ENCODE results near the gene C20orf173. TPM values are rescaled to one million over a fixed set of nuclear protein-coding genes. Genes with fewer than 3 reads are reported as not detected.

Gene C20orf173
- total RNA-seq, 1 experiment from 2014 or later: not detected

DNA sequence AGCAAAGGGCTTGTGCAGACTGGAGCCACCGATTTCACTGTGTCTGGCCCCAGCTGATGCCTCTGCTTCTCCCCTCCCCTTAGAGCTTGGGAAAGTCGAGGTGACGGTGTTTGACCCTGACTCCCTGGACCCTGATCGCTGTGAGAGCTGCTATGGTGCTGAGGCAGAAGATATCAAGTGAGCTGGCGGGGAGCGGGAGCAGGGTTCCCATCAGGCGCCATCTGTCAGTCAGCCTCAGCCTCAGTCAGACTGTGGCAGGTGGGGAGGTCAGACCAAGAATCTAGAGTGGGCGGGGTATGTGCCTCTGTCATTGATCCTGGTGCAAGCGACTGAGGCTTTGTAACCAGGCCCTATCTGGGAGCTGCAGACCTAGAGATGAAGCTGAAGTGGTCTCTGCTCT, 17.9 kb upstream of the C20orf173 start:
- H3K36me3 ChIP-seq (ENCODE audit: control insufficient read depth in 1 of 2, insufficient read depth in 2 of 2, low read length in 2 of 2): peaks cover 28 to 33% of the 10 kb centered on the region in 2 experiments
- H3K4me3 ChIP-seq (replicated peaks in 1 of 2; ENCODE audit: low read depth in 1 of 2, low read length in 2 of 2): no peak overlapping the region
- H3K27me3 ChIP-seq (ENCODE audit: insufficient read depth, low read length): no peaks in the 10 kb centered on the region
- TF ChIP-seq EZH2phosphoT487 (IDR thresholded peaks at IDR 0.05; ENCODE audit: borderline replicate concordance): no peak
- no peak for TF ChIP-seq ELF1 (IDR thresholded peaks at IDR 0.05; ENCODE audit: borderline replicate concordance, low read depth)
- no peak for TF ChIP-seq YY1 (IDR thresholded peaks at IDR 0.05; ENCODE audit: extremely low read depth, insufficient replicate concordance, low read depth, low read length)
- no peak for TF ChIP-seq CEBPB (IDR thresholded peaks at IDR 0.05; ENCODE audit: low read depth)
- TF ChIP-seq EZH2 (IDR thresholded peaks at IDR 0.05): no peak
- no peak for TF ChIP-seq SIN3A (IDR thresholded peaks at IDR 0.05; ENCODE audit: low read depth)
- no peak for TF ChIP-seq SRF (IDR thresholded peaks at IDR 0.05; ENCODE audit: low read depth)
- TF ChIP-seq, protein P1, sequence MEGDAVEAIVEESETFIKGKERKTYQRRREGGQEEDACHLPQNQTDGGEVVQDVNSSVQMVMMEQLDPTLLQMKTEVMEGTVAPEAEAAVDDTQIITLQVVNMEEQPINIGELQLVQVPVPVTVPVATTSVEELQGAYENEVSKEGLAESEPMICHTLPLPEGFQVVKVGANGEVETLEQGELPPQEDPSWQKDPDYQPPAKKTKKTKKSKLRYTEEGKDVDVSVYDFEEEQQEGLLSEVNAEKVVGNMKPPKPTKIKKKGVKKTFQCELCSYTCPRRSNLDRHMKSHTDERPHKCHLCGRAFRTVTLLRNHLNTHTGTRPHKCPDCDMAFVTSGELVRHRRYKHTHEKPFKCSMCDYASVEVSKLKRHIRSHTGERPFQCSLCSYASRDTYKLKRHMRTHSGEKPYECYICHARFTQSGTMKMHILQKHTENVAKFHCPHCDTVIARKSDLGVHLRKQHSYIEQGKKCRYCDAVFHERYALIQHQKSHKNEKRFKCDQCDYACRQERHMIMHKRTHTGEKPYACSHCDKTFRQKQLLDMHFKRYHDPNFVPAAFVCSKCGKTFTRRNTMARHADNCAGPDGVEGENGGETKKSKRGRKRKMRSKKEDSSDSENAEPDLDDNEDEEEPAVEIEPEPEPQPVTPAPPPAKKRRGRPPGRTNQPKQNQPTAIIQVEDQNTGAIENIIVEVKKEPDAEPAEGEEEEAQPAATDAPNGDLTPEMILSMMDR (IDR thresholded peaks at IDR 0.05 in 2 of 3, conservative IDR thresholded peaks at IDR 0.05 in 1 of 3; ENCODE audit: borderline replicate concordance in 1 of 3, insufficient read depth in 1 of 3, low read depth in 2 of 3, low read length in 2 of 3): no peak
- TF ChIP-seq, protein P2, sequence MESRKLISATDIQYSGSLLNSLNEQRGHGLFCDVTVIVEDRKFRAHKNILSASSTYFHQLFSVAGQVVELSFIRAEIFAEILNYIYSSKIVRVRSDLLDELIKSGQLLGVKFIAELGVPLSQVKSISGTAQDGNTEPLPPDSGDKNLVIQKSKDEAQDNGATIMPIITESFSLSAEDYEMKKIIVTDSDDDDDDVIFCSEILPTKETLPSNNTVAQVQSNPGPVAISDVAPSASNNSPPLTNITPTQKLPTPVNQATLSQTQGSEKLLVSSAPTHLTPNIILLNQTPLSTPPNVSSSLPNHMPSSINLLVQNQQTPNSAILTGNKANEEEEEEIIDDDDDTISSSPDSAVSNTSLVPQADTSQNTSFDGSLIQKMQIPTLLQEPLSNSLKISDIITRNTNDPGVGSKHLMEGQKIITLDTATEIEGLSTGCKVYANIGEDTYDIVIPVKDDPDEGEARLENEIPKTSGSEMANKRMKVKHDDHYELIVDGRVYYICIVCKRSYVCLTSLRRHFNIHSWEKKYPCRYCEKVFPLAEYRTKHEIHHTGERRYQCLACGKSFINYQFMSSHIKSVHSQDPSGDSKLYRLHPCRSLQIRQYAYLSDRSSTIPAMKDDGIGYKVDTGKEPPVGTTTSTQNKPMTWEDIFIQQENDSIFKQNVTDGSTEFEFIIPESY (IDR thresholded peaks at IDR 0.05; ENCODE audit: extremely low read depth, insufficient replicate concordance, low read length): no peak
- no peak for TF ChIP-seq CBX3 (IDR thresholded peaks at IDR 0.05; ENCODE audit: low read depth)
- no peak for TF ChIP-seq ZNF274 (IDR thresholded peaks at IDR 0.05; ENCODE audit: low read depth, low read length)
- TF ChIP-seq, protein P3, sequence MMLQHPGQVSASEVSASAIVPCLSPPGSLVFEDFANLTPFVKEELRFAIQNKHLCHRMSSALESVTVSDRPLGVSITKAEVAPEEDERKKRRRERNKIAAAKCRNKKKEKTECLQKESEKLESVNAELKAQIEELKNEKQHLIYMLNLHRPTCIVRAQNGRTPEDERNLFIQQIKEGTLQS (IDR thresholded peaks at IDR 0.05): no peak
- TF ChIP-seq POLR2AphosphoS5 (IDR thresholded peaks at IDR 0.05; ENCODE audit: low read depth, low read length): no peak
- no peak for TF ChIP-seq TCF7L2 (IDR thresholded peaks at IDR 0.05; ENCODE audit: borderline replicate concordance, extremely low read depth, insufficient read depth, insufficient read length)
- TF ChIP-seq, protein P4, sequence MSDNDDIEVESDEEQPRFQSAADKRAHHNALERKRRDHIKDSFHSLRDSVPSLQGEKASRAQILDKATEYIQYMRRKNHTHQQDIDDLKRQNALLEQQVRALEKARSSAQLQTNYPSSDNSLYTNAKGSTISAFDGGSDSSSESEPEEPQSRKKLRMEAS (IDR thresholded peaks at IDR 0.05): no peak
- ChIA-PET CTCF (no interaction called here), RAD21 (ENCODE audit: low non-redundant PET in 1 of 2, low total read pairs in 2 of 2, uncharacterized antibody in 2 of 2, unreplicated experiment in 2 of 2) (no interaction called here), POLR2A (no interaction called here)
- no peak overlapping the region for H3K27ac ChIP-seq (ENCODE audit: low read depth, low read length)
- DNase-seq (ENCODE audit: low read depth, low spot score) (no peak), ATAC-seq (no peak)
- no peaks in the 10 kb centered on the region for H3K9me2 ChIP-seq (ENCODE audit: insufficient read depth)
- no peak overlapping the region for H3K9ac ChIP-seq (ENCODE audit: low read length)
- H4K20me1 ChIP-seq (ENCODE audit: insufficient read depth): no peaks in the 10 kb centered on the region
- intact Hi-C loops (cut with micrococcal nuclease): loop anchor here (5.0 kb wide), 1 partner anchor 60 kb away; no protein-coding TSS in a partner anchor
- H3K4me2 ChIP-seq (ENCODE audit: low read length): no peak overlapping the region
- H3K9me3 ChIP-seq (ENCODE audit: control insufficient read depth in 1 of 2, insufficient read depth in 1 of 2, low read depth in 1 of 2, low read length in 2 of 2): no peaks in the 10 kb centered on the region
- no peak overlapping the region for H2AFZ ChIP-seq (ENCODE audit: low read depth, low read length, poor library complexity, severe bottlenecking)
- BruUV-seq (replicated peaks): no TSS peak
- peaks cover 5 to 15% of the 10 kb centered on the region in 2 experiments; a peak in 3 of 4 replicates for H3K4me1 ChIP-seq (ENCODE audit: control insufficient read depth in 1 of 2, insufficient read depth in 2 of 2, low read length in 2 of 2)
- H3K79me2 ChIP-seq (ENCODE audit: insufficient read depth, low read length): peaks cover 8% of the 10 kb centered on the region

Measured in HCT116 (cell line).